ENCODE measurements around the gene ALPK1.
"Not testable (repeated sequence)": the region's sequence is repeated elsewhere in the genome, so short reads cannot be mapped to it uniquely, and the experiment has no call there.

Gene ALPK1

DNA sequence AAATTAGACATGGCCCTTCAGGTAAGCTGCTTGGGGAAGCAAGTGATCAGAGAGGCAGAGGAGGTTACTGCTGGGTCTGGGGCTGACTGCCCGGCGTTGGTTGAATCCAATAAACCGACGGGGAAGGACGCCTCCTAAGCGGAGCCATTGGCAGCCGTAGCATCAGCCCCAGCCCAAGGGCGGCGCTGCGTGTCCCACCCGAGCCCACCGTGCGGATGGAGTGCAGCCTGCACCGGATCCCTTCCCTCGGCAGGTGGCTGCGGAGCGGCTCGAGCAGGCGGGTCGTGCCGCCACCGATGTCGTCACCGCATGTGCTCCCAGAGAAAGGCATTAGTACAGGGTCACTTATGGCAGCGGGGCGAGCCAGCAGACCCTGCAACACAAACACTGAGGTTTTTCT, 82.1 kb downstream of the ALPK1 start:
- DNase-seq (ENCODE audit: low read depth), result no peak

DNA sequence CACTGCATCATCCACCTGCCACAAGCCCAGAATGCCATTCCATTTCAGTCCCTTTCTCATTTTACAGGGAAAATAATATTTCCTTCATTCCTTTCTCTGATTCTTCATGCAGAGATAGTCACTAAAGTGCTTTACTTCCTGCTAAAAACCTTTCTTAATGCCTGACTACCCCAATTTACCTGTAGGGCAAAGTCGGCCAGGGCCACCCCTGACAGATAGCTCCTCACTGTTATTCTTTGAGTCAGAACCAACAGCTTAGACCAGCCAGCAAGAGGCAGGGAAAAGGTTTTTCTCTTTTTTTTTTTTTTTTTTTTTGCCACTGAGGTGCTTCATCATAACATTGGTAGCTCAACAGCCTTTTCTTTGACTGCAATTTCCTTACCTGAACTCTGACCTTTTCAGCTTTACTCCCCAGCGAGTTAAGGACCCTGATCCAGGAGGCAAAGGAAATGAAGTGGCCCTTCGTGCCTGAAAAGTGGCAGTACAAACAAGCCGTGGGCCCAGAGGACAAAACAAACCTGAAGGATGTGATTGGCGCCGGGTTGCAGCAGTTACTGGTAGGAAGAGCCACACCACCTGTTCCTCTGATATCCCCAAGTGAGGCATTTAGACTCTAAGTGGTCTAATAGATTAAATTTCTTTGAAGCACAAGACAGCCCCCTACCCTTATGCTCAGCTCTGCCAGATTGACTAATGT, 85.0 kb downstream of the ALPK1 start:
- no peak for DNase-seq (ENCODE audit: low read depth)

DNA sequence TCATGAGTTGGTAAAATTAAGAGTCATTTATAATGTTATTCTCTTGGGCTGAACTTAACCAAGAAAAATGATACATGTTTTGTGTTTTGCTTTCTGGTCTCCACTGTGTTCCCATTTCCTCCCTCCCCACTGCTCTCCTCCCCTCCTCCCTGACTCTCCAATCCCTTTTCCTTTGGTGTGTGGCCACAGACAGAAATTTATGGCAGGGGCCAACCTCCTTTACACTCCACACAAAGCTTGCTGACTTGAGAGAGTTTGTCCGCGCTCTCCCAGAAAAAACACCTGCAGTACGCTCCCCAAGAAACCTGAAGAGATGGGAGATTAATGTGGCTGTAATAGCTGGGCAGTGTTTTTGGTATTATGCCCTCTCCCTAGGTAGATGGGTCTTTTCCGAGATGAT, 88.9 kb downstream of the ALPK1 start:
- DNase-seq (ENCODE audit: low read depth), result no peak

DNA sequence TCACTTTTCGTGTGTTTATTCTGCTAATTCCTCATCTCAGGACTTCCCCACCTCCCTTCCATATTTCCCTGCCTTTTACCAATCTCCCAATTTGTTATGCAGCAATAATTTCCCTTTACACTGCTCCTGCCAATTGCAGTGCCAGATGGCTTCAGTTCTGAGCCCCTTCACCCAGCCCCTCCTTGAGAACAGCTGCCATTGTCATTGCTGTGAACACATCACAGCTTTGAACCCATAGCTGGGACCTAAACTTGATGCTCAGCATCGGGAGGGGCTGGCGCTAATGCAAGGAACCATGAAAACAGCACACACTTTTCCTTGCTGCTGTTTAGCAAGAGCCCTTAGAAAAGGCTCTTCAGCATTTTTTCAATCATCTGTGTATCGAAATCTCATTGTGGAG, 104.9 kb downstream of the ALPK1 start:
- no peak for DNase-seq (ENCODE audit: low read depth)

DNA sequence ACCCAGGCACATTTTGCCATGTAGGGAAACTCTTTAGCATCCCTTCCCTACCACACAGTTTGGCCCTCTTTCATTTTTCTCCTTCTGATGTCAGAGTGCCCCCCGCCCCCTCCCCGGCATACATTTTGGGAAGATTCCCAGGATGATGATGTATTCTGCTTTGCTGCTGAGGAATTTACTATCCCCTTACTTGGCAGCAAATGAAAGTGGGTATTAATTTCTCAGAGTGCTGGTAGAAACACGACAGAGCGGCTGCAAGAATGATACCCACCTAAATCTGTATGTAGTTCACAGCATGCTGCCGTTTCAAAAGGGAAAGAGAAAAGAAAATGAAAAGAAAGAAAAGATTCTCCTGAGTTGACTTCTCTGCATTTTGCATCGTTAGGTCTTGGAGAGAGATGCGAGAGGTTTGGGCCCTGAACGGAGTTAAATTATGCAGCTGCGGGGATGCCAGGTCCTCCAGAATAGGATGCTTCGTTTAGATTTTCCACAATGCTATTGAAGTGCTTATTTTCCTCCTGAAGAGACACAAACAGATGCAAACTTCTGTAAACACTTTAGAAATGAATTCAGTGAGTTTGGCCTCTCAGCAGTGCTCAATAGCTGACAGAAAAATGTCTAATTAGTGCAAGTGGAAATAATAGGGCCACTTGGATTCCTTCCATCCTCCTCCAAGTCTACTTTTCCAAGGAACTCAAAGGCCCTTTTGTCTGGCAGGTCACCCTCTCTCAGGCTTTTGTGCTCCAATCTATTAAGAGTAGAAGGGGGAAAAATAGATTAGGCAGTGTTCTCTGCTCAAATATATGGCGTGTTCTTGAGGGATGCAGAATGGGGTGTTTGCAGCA, 106.2 kb downstream of the ALPK1 start:
- DNase-seq (ENCODE audit: low read depth), result no peak

DNA sequence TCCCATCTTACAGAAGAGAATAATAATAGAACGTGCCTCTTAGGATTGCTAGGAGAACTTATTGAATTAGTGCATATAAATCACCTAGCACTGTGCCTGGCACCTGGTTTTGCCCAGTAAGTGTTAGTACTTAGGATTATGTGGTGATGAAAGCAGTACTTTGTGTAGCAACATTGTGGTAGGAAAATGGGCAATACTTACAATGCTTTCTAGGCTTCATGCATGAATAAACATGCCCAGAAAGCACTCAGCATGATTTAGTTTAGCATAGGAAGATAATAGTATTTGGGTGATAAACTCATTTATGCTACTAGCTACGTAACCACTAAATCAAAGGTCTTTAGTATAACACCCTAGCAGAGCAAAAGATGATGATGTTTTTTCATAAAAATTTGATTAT, 113.2 kb downstream of the ALPK1 start:
- DNase-seq (ENCODE audit: low read depth), result no peak

DNA sequence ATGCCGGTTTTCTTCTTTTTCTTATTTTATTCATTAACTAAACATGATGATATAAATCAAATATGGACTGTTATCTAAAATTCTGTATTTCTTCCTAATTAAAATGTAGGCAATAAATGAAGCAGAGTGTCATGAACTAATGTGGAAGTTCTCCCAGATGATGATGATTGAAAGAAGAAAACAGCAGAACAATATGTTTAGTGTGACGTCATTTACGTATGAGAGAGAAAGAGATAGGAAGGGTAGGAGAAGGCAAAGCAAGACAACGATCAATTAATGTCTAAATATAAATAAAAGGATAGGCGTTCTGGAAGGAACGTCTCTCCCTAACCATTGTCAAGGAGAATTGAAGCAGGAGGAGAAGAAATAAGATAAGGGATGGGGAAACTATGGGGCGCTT, 113.6 kb downstream of the ALPK1 start:
- no peak for DNase-seq (ENCODE audit: low read depth)

DNA sequence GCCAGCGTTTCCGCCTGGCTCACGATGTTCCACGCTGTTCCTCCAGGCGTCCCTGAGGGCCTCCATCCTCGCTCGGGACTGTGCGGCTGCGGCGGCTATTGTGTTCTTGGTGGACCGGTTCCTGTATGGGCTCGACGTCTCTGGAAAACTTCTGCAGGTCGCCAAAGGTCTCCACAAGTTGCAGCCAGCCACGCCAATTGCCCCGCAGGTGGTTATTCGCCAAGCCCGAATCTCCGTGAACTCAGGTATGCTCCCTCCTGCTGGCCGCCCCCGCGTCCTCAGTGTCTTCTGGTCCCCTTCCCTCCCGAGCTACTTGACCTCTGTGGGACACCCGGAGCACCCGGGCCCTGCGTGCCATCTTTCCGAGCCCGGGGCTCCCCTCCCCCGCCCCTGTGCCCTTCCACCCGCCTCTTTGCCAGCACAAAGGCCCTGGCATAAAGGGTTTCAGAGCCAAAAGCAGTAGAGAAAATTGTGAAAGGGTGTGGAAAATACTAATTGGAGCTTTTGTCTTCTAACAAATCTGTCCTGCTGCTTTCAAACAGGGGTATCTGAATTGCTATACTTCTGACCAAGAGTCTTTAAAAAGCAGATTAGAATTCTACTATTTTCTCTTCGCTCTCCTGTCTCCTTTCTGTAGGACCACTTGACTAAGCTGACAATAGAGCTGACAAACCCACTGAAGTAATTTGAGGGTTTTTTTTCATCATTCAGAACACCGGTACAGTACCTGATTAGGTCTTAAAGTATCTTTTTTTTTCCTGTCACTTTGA, 114.8 kb downstream of the ALPK1 start:
- DNase-seq (ENCODE audit: low read depth), result no peak

DNA sequence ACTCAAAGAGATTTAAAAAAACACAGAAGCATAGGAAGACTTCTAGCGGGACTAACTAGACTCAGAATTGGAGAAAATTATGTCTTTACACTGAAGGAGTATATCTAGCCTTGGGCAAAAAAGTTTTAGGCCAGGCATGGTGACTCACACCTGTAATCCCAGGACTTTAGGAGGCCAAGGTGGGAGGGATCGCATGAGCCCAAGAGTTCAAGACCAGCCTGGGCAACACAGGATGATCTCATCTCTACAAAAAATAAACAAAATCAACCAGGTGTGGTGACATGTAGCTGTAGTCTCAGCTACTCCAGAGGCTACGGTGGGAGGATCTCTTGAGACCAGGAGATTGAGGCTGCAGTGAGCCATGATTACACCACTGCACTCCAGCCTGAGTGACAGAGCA, 119.3 kb downstream of the ALPK1 start:
- DNase-seq (ENCODE audit: low read depth), result no peak

DNA sequence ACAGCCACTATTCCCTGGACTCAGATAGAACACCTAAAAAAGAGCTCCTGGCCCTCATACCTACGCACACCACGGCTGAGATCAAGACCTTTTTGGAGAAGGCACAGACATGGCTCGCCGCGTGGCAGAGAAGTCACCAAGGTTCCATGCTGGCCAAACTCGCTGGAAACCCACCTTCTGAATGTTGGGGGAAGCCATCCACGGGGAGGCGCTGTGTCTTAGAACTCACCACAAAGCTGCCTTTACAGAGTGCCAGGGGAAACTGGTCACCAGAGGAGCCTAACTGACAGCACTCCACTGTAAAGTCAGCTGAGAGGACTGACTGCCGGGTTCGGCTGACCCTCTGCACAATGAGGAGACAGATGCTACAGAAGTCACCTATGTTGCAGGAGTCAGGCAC, 120.9 kb downstream of the ALPK1 start:
- no peak for DNase-seq (ENCODE audit: low read depth)

DNA sequence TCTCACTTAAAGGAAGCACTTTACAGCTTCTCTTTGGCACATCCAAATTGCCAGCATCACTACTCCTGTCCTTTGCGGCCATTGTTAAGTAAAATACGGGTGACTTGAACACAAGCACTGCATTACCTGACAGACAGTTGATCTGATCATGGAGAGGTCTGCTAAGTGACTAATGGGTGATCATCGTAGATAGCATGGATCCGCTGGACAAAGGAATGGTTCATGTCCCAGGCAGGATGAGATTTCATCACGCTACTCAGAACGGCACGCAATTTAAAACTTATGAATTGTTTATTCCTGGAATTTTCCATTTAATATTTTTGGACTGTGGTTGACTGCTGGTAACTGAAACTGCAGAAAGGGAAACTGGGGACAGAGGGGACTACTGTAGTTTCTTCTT, 124.7 kb downstream of the ALPK1 start:
- no peak for DNase-seq (ENCODE audit: low read depth)

DNA sequence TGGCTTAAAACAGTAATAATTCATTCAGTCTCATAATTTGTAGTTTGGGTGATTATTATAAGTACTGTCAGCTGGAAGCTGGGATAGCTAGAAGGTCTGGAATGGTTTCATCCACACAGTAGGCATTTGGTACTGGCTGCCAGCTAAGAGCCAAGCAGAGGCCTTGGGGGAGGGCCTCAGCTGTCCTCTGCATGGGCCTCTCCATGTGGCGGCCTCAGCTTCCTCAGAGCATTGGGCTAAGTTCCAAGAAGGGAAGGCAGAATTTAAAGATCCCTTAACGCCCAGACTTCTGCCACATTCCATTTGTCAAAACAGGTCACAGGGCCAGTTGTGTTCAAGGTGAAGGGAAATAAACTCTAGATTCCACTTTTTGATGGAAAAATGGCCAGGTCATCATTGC, 125.5 kb downstream of the ALPK1 start:
- DNase-seq (ENCODE audit: low read depth), result no peak

DNA sequence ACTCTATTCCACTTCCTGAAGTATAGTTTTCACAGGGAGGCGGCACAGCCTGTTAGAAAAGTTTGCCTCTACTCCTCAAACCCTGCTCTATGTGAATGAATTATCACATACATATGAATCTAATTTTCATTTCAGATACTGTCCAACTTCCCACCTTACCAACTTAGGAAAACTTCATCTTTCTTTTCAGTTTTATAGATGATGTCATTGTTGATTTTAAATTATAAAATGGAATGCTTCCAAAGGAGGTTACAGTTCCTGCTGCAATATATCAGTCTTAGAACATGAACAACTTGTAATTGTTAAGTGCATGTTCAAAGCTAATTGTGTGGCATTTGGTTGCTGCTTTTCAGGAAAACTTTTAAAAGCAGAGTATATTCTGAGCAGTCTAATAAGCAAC, 126.4 kb downstream of the ALPK1 start:
- no peak for DNase-seq (ENCODE audit: low read depth)

DNA sequence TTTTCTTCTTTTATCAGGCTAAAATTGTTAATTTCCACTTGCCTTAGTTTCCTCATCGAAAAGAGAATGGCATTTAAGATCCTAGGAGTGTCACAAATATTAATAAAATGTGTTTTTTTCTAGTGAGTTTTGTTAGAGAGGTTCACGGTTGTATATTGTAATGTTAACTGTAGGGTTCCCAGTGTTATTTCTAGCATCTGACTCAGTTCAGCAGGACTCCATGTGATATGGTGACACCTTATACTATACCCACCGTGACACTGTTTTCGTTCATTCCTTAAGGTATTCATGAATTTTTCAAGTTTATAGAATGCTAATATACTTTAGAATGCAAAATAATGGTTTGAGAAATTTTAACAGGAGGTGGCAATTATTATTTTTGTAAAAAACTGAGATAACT, 128.7 kb downstream of the ALPK1 start:
- DNase-seq (ENCODE audit: low read depth), result no peak

DNA sequence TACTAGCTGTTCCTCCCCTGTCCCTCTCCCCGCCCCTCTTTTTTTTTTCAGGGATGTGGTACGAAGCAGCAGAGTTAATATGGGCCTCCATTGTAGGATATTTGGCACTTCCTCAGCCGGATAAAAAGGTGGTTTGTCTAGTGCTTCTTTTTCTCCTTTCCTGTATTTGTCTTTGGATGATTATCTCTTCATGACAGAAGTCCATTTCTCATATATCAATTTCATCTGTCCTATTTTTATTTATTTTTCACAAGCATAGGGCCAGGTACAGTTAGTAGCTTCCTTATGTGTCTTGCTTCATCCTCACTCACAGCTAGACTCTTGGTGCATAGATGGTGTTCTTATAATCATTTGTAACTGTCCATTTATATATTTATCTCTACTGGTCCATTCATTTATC, 129.2 kb downstream of the ALPK1 start:
- no peak for DNase-seq (ENCODE audit: low read depth)

DNA sequence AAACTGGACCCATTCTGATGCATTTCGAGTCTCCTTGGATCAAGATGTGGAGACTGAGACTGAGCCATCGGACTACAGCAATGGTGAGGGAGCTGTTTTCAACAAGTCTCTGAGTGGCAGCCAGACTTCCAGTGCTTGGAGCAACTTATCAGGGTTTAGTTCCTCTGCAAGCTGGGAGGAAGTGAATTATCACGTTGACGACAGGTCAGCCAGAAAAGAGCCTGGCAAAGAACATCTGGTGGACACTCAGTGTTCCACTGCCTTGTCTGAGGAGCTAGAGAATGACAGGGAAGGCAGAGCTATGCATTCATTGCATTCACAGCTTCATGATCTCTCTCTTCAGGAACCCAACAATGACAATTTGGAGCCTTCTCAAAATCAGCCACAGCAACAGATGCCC, 134.0 kb downstream of the ALPK1 start:
- no peak for DNase-seq (ENCODE audit: low read depth)

DNA sequence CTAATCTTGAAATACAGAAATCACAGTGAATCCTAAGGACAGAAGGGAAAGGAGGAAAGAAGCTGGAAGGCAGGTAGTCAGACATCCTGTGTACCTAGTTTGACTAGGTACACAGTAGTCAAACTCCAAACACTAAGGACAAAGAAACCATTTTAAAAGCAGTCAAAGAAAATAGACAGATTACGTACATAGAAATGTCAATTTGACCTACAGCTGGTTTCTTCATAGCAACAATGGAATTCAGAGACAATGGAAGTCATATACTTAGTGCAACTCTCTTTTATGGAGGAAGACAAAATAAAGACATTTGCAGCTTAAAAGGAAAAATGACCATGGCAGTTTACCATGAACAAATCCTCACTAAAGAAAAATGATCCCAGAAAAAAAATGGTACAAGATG, 139.8 kb downstream of the ALPK1 start:
- no peak for DNase-seq (ENCODE audit: low read depth)

DNA sequence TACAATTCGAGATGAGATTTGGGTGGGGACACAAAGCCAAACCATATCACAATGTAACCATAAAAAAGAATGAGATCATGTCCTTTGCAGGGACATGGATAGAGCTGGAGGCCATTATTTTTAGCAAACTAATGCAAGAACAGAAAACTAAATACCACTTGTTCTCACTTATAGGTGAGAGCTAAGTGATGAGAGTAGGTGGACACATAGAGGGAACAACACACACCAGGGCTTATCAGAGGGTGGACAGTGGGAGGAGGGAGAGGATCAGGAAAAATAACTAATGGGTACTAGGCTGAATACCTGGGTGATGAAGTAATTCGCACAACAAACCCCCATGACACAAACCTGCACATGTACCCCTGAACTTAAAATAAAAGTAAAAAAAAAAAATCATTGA, 145.1 kb downstream of the ALPK1 start:
- DNase-seq (ENCODE audit: low read depth), result not testable (repeated sequence)

DNA sequence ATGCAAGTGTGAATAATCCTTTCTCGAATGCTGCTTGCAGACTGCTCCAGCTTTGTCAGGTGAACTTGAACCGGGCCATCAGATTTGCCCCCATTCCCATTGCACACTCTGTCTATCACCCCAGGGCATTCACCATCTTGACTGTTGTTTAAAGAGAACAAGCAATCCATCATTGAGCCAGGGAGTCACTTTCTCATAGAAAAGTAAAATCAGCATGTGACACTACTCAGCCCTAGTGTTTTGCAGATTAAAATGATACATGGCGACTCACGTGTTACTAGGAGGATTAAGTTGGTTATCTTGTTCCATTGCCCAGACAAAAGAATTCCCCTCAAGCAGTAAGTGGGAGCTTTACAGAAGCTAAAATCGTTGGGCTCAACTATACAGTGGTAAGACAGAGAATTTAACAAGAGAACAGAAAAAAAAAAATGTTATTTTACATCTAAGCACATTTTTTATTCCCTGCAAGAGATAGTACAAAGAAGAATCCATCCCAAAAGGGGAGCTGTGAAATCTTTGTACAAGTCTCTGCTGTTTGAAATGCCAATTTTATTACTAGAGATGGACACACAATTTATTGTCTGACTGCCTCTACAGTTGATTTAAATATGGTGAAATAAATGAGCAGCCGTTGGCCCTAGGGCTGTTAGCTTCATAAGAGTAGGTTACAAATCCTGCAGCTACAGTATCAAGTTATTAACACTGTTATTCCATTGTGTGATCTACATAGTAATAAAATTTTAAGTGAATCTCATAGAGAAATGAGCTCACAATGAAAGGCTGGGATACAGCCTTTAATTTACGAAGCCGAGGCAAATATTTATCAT, 151.3 kb downstream of the ALPK1 start:
- DNase-seq (ENCODE audit: low read depth), result no peak

DNA sequence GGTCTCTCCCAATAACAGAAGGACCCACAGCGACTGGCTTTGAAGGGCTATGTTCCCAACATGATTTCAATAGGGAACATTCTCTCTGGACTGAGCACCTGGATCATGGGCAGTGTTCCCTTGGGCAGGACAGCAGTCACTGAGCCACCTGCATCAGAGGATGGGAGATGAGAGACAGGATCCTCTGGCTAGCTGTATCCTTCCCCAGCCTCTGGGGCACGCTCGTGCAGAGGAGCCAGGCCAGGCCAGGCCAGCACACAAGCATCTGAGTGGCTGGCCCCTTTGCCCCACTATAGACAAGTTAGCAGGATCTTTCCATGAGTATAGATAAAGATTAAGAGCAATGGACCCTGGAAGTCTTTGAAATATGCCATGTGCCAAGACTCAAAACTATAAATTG, 152.5 kb downstream of the ALPK1 start:
- DNase-seq (ENCODE audit: low read depth), result no peak

DNA sequence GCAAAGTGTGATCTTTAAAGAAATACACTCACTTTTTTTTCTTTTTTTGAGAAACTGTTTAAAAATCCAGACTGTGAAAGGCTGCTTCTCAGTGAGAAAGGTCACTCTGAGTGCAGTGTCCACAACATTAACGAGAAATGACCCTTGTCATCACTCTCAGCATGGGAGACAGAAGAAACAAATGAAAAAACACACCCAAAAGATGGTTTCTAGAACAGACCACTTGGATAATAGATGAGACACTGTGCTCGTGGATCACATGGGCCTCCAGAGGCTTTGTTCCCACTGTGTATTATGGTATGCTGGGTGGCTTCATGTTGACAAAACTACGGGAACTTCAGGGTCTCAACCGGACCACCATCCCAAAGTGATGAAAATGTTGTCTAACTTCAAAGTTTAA, 153.9 kb downstream of the ALPK1 start:
- no peak for DNase-seq (ENCODE audit: low read depth)

DNA sequence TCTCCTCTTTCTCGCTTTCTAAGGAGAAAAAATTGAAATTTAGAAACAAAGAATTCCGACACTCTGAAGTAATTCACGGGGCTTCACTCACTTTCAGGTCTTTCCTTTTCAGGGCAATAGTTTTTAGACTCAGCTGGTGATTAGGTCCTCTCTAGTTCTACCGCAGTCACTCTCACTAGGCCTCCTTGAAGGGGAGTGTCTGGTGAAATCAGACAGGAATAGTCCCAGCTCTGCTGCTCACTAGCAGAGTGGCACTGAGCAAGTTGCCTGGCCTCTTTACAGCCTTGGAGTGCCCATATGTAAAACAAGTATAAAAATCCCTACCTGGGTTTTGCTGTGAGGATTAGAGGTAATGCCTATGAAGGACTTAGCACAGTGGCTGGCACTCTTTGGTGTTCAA, 154.7 kb downstream of the ALPK1 start:
- DNase-seq (ENCODE audit: low read depth), result no peak
